ENCODE results near the gene MSMB. TPM values are rescaled to one million over a fixed set of nuclear protein-coding genes. Genes with fewer than 3 reads are reported as not detected.
A peak's percentile ranks its signal among the peaks of the same experiment; 100 is the strongest.

The MSMB gene
- total RNA-seq, 1 donor from 2014 or later: not detected

GRCh38 chr10:46019569-46020343 is 26.3 kb downstream of the MSMB start:
- H3K4me1 Mint-ChIP-seq (ENCODE audit: unreplicated experiment): peaks cover 54% of the 10 kb centered on the region

GRCh38 chr10:46019177-46019528 is 26.9 kb downstream of the MSMB start:
- DNase-seq (ENCODE audit: low spot score): no peak
- peaks cover 12% of the 10 kb centered on the region for H3K36me3 Mint-ChIP-seq (ENCODE audit: low read depth, unreplicated experiment)
- peaks cover 53% of the 10 kb centered on the region for H3K4me1 Mint-ChIP-seq (ENCODE audit: unreplicated experiment)
- peaks cover 1% of the 10 kb centered on the region for H3K27me3 Mint-ChIP-seq (ENCODE audit: unreplicated experiment)
- H3K4me3 Mint-ChIP-seq (ENCODE audit: unreplicated experiment): no peak overlapping the region
- no peak for TF ChIP-seq CTCF (IDR thresholded peaks at IDR 0.05; ENCODE audit: unreplicated experiment)
- no peaks in the 10 kb centered on the region for H3K9me3 Mint-ChIP-seq (ENCODE audit: unreplicated experiment)
- peak overlapping the region; percentile 92 for H3K27ac Mint-ChIP-seq (ENCODE audit: unreplicated experiment)

More at GRCh38 chr10:46019569-46020343, 26.3 kb downstream of the MSMB start:
- TF ChIP-seq CTCF (IDR thresholded peaks at IDR 0.05; ENCODE audit: unreplicated experiment): no peak
- H3K27ac Mint-ChIP-seq (ENCODE audit: unreplicated experiment): peak overlapping the region; percentile 92
- no peak for DNase-seq (ENCODE audit: low spot score)
- H3K27me3 Mint-ChIP-seq (ENCODE audit: unreplicated experiment): peaks cover 1% of the 10 kb centered on the region
- no peaks in the 10 kb centered on the region for H3K9me3 Mint-ChIP-seq (ENCODE audit: unreplicated experiment)
- H3K4me3 Mint-ChIP-seq (ENCODE audit: unreplicated experiment): peak overlapping the region; percentile 57
- peaks cover 6% of the 10 kb centered on the region for H3K36me3 Mint-ChIP-seq (ENCODE audit: low read depth, unreplicated experiment)

- H3K4me1 Mint-ChIP-seq (ENCODE audit: unreplicated experiment): peaks cover 47% of the 10 kb centered on the region
- H3K27ac Mint-ChIP-seq (ENCODE audit: unreplicated experiment): peak overlapping the region; percentile 92
- peaks cover 13% of the 10 kb centered on the region for H3K36me3 Mint-ChIP-seq (ENCODE audit: low read depth, unreplicated experiment)
- no peak for TF ChIP-seq CTCF (IDR thresholded peaks at IDR 0.05; ENCODE audit: unreplicated experiment)
- peak overlapping the region; percentile 84 for H3K4me3 Mint-ChIP-seq (ENCODE audit: unreplicated experiment)
- peaks cover 1% of the 10 kb centered on the region for H3K27me3 Mint-ChIP-seq (ENCODE audit: unreplicated experiment)
- H3K9me3 Mint-ChIP-seq (ENCODE audit: unreplicated experiment): no peaks in the 10 kb centered on the region
- no peak for DNase-seq (ENCODE audit: low spot score)
These were observed 27.5 kb downstream of the MSMB start for GRCh38 chr10:46018453-46019176.

GRCh38 chr10:46017733-46018132 is 28.3 kb downstream of the MSMB start:
- peak overlapping the region; percentile 47 for H3K4me3 Mint-ChIP-seq (ENCODE audit: unreplicated experiment)
- no peak for TF ChIP-seq CTCF (IDR thresholded peaks at IDR 0.05; ENCODE audit: unreplicated experiment)
- H3K36me3 Mint-ChIP-seq (ENCODE audit: low read depth, unreplicated experiment): peaks cover 13% of the 10 kb centered on the region
- H3K4me1 Mint-ChIP-seq (ENCODE audit: unreplicated experiment): peaks cover 46% of the 10 kb centered on the region
- no peaks in the 10 kb centered on the region for H3K9me3 Mint-ChIP-seq (ENCODE audit: unreplicated experiment)
- H3K27ac Mint-ChIP-seq (ENCODE audit: unreplicated experiment): peak overlapping the region; percentile 92
- peaks cover 1% of the 10 kb centered on the region for H3K27me3 Mint-ChIP-seq (ENCODE audit: unreplicated experiment)
- no peak for DNase-seq (ENCODE audit: low spot score)

GRCh38 chr10:46016811-46017210 is 29.3 kb downstream of the MSMB start:
- H3K27ac Mint-ChIP-seq (ENCODE audit: unreplicated experiment): peak overlapping the region; percentile 37
- H3K4me1 Mint-ChIP-seq (ENCODE audit: unreplicated experiment): peaks cover 40% of the 10 kb centered on the region
- no peak for DNase-seq (ENCODE audit: low spot score)
- H3K9me3 Mint-ChIP-seq (ENCODE audit: unreplicated experiment): no peaks in the 10 kb centered on the region
- peaks cover 13% of the 10 kb centered on the region for H3K36me3 Mint-ChIP-seq (ENCODE audit: low read depth, unreplicated experiment)
- no peak for TF ChIP-seq CTCF (IDR thresholded peaks at IDR 0.05; ENCODE audit: unreplicated experiment)
- no peak overlapping the region for H3K4me3 Mint-ChIP-seq (ENCODE audit: unreplicated experiment)
- H3K27me3 Mint-ChIP-seq (ENCODE audit: unreplicated experiment): peaks cover 1% of the 10 kb centered on the region

Measured in endothelial cell (in vitro differentiated cells).